ENCODE measurements around the gene SLC24A3.

Gene SLC24A3

GRCh38 chr20:19407196-19407595, 194.8 kb downstream of the SLC24A3 start:
- Histone ChIP-seq H3K27ac (ENCODE audit: low read depth, low read length, severe bottlenecking) (no peak overlapping the region), H3K4me1 (ENCODE audit: control insufficient read depth, insufficient read depth, low read length, poor library complexity, severe bottlenecking) (peaks cover 15% of the 10 kb centered on the region), H3K36me3 (ENCODE audit: control insufficient read depth, insufficient read depth, low read length) (no peaks in the 10 kb centered on the region), H3K9me3 (ENCODE audit: control insufficient read depth, low read length) (no peaks in the 10 kb centered on the region), H3K4me3 (ENCODE audit: extremely low read depth, insufficient read depth, low read length, poor library complexity, severe bottlenecking) (no peak overlapping the region)
- WGBS, 2 experiments (ENCODE audit: insufficient coverage in 2 of 2) = 88 to 92% methylated on average over 5 to 6 of the region's 8 CpGs

- 80 to 81% methylated on average over 1 to 3 of the region's 4 CpGs for WGBS, 2 experiments (ENCODE audit: insufficient coverage in 2 of 2)
- no peak overlapping the region for H3K27ac ChIP-seq (ENCODE audit: low read depth, low read length, severe bottlenecking)
- no peak overlapping the region for H3K4me3 ChIP-seq (ENCODE audit: extremely low read depth, insufficient read depth, low read length, poor library complexity, severe bottlenecking)
- H3K4me1 ChIP-seq (ENCODE audit: control insufficient read depth, insufficient read depth, low read length, poor library complexity, severe bottlenecking) = peaks cover 15% of the 10 kb centered on the region
- no peaks in the 10 kb centered on the region for H3K36me3 ChIP-seq (ENCODE audit: control insufficient read depth, insufficient read depth, low read length)
- H3K9me3 ChIP-seq (ENCODE audit: control insufficient read depth, low read length) = no peaks in the 10 kb centered on the region
Observed at GRCh38 chr20:19407736-19408135, 195.3 kb downstream of the SLC24A3 start.

GRCh38 chr20:19408971-19409370, 196.5 kb downstream of the SLC24A3 start:
- no peaks in the 10 kb centered on the region for H3K9me3 ChIP-seq (ENCODE audit: control insufficient read depth, low read length)
- no peak overlapping the region for H3K27ac ChIP-seq (ENCODE audit: low read depth, low read length, severe bottlenecking)
- H3K36me3 ChIP-seq (ENCODE audit: control insufficient read depth, insufficient read depth, low read length) = no peaks in the 10 kb centered on the region
- H3K4me3 ChIP-seq (ENCODE audit: extremely low read depth, insufficient read depth, low read length, poor library complexity, severe bottlenecking) = no peak overlapping the region
- WGBS, 2 experiments (ENCODE audit: insufficient coverage in 2 of 2) = 94 to 95% methylated on average over 2 to 4 of the region's 4 CpGs
- H3K4me1 ChIP-seq (ENCODE audit: control insufficient read depth, insufficient read depth, low read length, poor library complexity, severe bottlenecking) = peaks cover 15% of the 10 kb centered on the region

- 91% methylated on average over 1 of the region's 3 CpGs; no CpG with 5 or more reads in 1 of the 2 experiments for WGBS, 2 experiments (ENCODE audit: insufficient coverage in 2 of 2)
- Histone ChIP-seq H3K9me3 (ENCODE audit: control insufficient read depth, low read length) (no peaks in the 10 kb centered on the region), H3K27ac (ENCODE audit: low read depth, low read length, severe bottlenecking) (no peak overlapping the region), H3K4me1 (ENCODE audit: control insufficient read depth, insufficient read depth, low read length, poor library complexity, severe bottlenecking) (peaks cover 4% of the 10 kb centered on the region), H3K36me3 (ENCODE audit: control insufficient read depth, insufficient read depth, low read length) (no peaks in the 10 kb centered on the region), H3K4me3 (ENCODE audit: extremely low read depth, insufficient read depth, low read length, poor library complexity, severe bottlenecking) (no peak overlapping the region)
Observed at GRCh38 chr20:19411811-19412210, 199.4 kb downstream of the SLC24A3 start.

GRCh38 chr20:19412254-19412653, 199.8 kb downstream of the SLC24A3 start:
- H3K4me3 ChIP-seq (ENCODE audit: extremely low read depth, insufficient read depth, low read length, poor library complexity, severe bottlenecking) = no peak overlapping the region
- peaks cover 4% of the 10 kb centered on the region for H3K4me1 ChIP-seq (ENCODE audit: control insufficient read depth, insufficient read depth, low read length, poor library complexity, severe bottlenecking)
- H3K27ac ChIP-seq (ENCODE audit: low read depth, low read length, severe bottlenecking) = no peak overlapping the region
- no peaks in the 10 kb centered on the region for H3K36me3 ChIP-seq (ENCODE audit: control insufficient read depth, insufficient read depth, low read length)
- H3K9me3 ChIP-seq (ENCODE audit: control insufficient read depth, low read length) = no peaks in the 10 kb centered on the region
- WGBS, 2 experiments (ENCODE audit: insufficient coverage in 2 of 2) = 83 to 89% methylated on average over 3 of the region's 3 CpGs

- H3K4me3 ChIP-seq (ENCODE audit: extremely low read depth, insufficient read depth, low read length, poor library complexity, severe bottlenecking) = no peak overlapping the region
- H3K36me3 ChIP-seq (ENCODE audit: control insufficient read depth, insufficient read depth, low read length) = no peaks in the 10 kb centered on the region
- no peak overlapping the region for H3K27ac ChIP-seq (ENCODE audit: low read depth, low read length, severe bottlenecking)
- WGBS, 2 experiments (ENCODE audit: insufficient coverage in 2 of 2) = no CpG with 5 or more reads among the region's 1 CpG
- no peaks in the 10 kb centered on the region for H3K4me1 ChIP-seq (ENCODE audit: control insufficient read depth, insufficient read depth, low read length, poor library complexity, severe bottlenecking)
- H3K9me3 ChIP-seq (ENCODE audit: control insufficient read depth, low read length) = no peaks in the 10 kb centered on the region
Observed at GRCh38 chr20:19414600-19414999, 202.2 kb downstream of the SLC24A3 start.

GRCh38 chr20:19415786-19416185, 203.3 kb downstream of the SLC24A3 start:
- Histone ChIP-seq H3K4me1 (ENCODE audit: control insufficient read depth, insufficient read depth, low read length, poor library complexity, severe bottlenecking) (no peaks in the 10 kb centered on the region), H3K9me3 (ENCODE audit: control insufficient read depth, low read length) (no peaks in the 10 kb centered on the region), H3K27ac (ENCODE audit: low read depth, low read length, severe bottlenecking) (no peak overlapping the region), H3K36me3 (ENCODE audit: control insufficient read depth, insufficient read depth, low read length) (no peaks in the 10 kb centered on the region), H3K4me3 (ENCODE audit: extremely low read depth, insufficient read depth, low read length, poor library complexity, severe bottlenecking) (no peak overlapping the region)
- no CpG with 5 or more reads among the region's 1 CpG for WGBS, 2 experiments (ENCODE audit: insufficient coverage in 2 of 2)

- H3K27ac ChIP-seq (ENCODE audit: low read depth, low read length, severe bottlenecking) = no peak overlapping the region
- WGBS, 2 experiments (ENCODE audit: insufficient coverage in 2 of 2) = 92 to 94% methylated on average over 2 of the region's 2 CpGs
Observed at GRCh38 chr20:19416627-19417026, 204.2 kb downstream of the SLC24A3 start.

GRCh38 chr20:19419396-19419795, 207.0 kb downstream of the SLC24A3 start:
- no peaks in the 10 kb centered on the region for H3K36me3 ChIP-seq (ENCODE audit: control insufficient read depth, insufficient read depth, low read length)
- H3K4me3 ChIP-seq (ENCODE audit: extremely low read depth, insufficient read depth, low read length, poor library complexity, severe bottlenecking) = no peak overlapping the region
- WGBS, 2 experiments (ENCODE audit: insufficient coverage in 2 of 2) = 44 to 85% methylated on average over 2 to 3 of the region's 4 CpGs
- H3K4me1 ChIP-seq (ENCODE audit: control insufficient read depth, insufficient read depth, low read length, poor library complexity, severe bottlenecking) = no peaks in the 10 kb centered on the region
- no peaks in the 10 kb centered on the region for H3K9me3 ChIP-seq (ENCODE audit: control insufficient read depth, low read length)
- no peak overlapping the region for H3K27ac ChIP-seq (ENCODE audit: low read depth, low read length, severe bottlenecking)

More at GRCh38 chr20:19416627-19417026, 204.2 kb downstream of the SLC24A3 start:
- Histone ChIP-seq H3K4me1 (ENCODE audit: control insufficient read depth, insufficient read depth, low read length, poor library complexity, severe bottlenecking) (no peaks in the 10 kb centered on the region), H3K36me3 (ENCODE audit: control insufficient read depth, insufficient read depth, low read length) (no peaks in the 10 kb centered on the region), H3K4me3 (ENCODE audit: extremely low read depth, insufficient read depth, low read length, poor library complexity, severe bottlenecking) (no peak overlapping the region), H3K9me3 (ENCODE audit: control insufficient read depth, low read length) (no peaks in the 10 kb centered on the region)

- Histone ChIP-seq H3K4me1 (ENCODE audit: control insufficient read depth, insufficient read depth, low read length, poor library complexity, severe bottlenecking) (peaks cover 3% of the 10 kb centered on the region), H3K27ac (ENCODE audit: low read depth, low read length, severe bottlenecking) (no peak overlapping the region), H3K36me3 (ENCODE audit: control insufficient read depth, insufficient read depth, low read length) (no peaks in the 10 kb centered on the region), H3K9me3 (ENCODE audit: control insufficient read depth, low read length) (no peaks in the 10 kb centered on the region), H3K4me3 (ENCODE audit: extremely low read depth, insufficient read depth, low read length, poor library complexity, severe bottlenecking) (no peak overlapping the region)
- 45 to 48% methylated on average over 6 to 8 of the region's 9 CpGs for WGBS, 2 experiments (ENCODE audit: insufficient coverage in 2 of 2)
Observed at GRCh38 chr20:19423097-19423899, 210.9 kb downstream of the SLC24A3 start.

- no peaks in the 10 kb centered on the region for H3K9me3 ChIP-seq (ENCODE audit: control insufficient read depth, low read length)
- H3K4me1 ChIP-seq (ENCODE audit: control insufficient read depth, insufficient read depth, low read length, poor library complexity, severe bottlenecking) = peaks cover 3% of the 10 kb centered on the region
- no peaks in the 10 kb centered on the region for H3K36me3 ChIP-seq (ENCODE audit: control insufficient read depth, insufficient read depth, low read length)
- H3K27ac ChIP-seq (ENCODE audit: low read depth, low read length, severe bottlenecking) = no peak overlapping the region
- WGBS, 2 experiments (ENCODE audit: insufficient coverage in 2 of 2) = 72 to 73% methylated on average over 5 to 7 of the region's 8 CpGs
- H3K4me3 ChIP-seq (ENCODE audit: extremely low read depth, insufficient read depth, low read length, poor library complexity, severe bottlenecking) = no peak overlapping the region
Observed at GRCh38 chr20:19423900-19424620, 211.6 kb downstream of the SLC24A3 start.

Measured in mesodermal cell (in vitro differentiated cells).